WERI-Rb-1 (cell line): Measurements from ENCODE around the gene DAAM2.

Experiments
- DNase-seq: peaks from one replicate; pipeline ENCODE4 v3.0.0-alpha.2; 2020
- H3K27ac ChIP-seq: fragments of 250-450 bp; sonication (Bioruptor Pico); 2 replicates; pipeline ENCODE4 v1.5.1; 2020; ENCODE audit warnings: mild to moderate bottlenecking, moderate library complexity
- H3K27me3 ChIP-seq: fragments of 250-450 bp; sonication (Bioruptor Pico); 2 replicates; pipeline ENCODE4 v1.5.1; 2021; ENCODE audit warnings: mild to moderate bottlenecking, low read depth, moderate library complexity; ENCODE audit not compliant: insufficient read depth, severe bottlenecking
- H3K36me3 ChIP-seq: fragments of 250-450 bp; sonication (Bioruptor Pico); 2 replicates; pipeline ENCODE4 v1.5.1; 2020; ENCODE audit warnings: mild to moderate bottlenecking, moderate library complexity
- H3K4me3 ChIP-seq: 2 replicates; pipeline ENCODE4 v1.5.1; 2011; ENCODE audit warnings: low read depth, mild to moderate bottlenecking, control low read depth, low read length
- H3K9me3 ChIP-seq: fragments of 250-450 bp; sonication (Bioruptor Pico); 2 replicates; pipeline ENCODE4 v1.5.1; 2021; ENCODE audit warnings: mild to moderate bottlenecking, moderate library complexity; ENCODE audit not compliant: severe bottlenecking
- TF ChIP-seq, protein P1 (sequence below): IDR thresholded peaks from 2 replicates; pipeline ENCODE4 v1.5.1; 2011; ENCODE audit warnings: low read depth, mild to moderate bottlenecking, control low read depth, inconsistent platforms, low read length

The DAAM2 gene

GRCh38 chr6:39755231-39755630, 36.9 kb upstream of the DAAM2 start:
- no peak overlapping the region for H3K27ac ChIP-seq
- H3K4me3 ChIP-seq: no peak overlapping the region
- no peaks in the 10 kb centered on the region for H3K27me3 ChIP-seq
- DNase-seq: no peak
- H3K36me3 ChIP-seq: no peaks in the 10 kb centered on the region
- TF ChIP-seq, protein P1, sequence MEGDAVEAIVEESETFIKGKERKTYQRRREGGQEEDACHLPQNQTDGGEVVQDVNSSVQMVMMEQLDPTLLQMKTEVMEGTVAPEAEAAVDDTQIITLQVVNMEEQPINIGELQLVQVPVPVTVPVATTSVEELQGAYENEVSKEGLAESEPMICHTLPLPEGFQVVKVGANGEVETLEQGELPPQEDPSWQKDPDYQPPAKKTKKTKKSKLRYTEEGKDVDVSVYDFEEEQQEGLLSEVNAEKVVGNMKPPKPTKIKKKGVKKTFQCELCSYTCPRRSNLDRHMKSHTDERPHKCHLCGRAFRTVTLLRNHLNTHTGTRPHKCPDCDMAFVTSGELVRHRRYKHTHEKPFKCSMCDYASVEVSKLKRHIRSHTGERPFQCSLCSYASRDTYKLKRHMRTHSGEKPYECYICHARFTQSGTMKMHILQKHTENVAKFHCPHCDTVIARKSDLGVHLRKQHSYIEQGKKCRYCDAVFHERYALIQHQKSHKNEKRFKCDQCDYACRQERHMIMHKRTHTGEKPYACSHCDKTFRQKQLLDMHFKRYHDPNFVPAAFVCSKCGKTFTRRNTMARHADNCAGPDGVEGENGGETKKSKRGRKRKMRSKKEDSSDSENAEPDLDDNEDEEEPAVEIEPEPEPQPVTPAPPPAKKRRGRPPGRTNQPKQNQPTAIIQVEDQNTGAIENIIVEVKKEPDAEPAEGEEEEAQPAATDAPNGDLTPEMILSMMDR: no peak
- H3K9me3 ChIP-seq: no peaks in the 10 kb centered on the region

DNA sequence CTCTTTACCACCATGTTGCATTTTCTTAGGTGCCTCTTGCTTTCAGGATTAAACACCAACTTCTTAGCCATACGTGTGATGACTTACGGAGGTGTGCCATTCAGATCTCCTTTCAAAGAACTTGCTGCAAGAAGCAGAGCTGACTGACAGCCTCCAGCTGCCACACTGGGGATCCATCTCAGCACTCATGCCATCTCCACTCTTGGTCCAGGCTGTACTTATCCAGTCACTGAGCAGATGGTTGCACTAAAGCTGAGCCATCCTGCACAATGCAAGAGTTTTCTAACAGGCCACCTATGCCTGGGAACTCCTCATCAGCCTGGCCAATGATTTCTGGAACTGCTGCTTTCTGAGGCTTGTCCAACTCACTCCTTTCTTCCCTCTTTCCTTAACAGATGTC, 35.6 kb upstream of the DAAM2 start:
- Histone ChIP-seq H3K4me3 (no peak overlapping the region), H3K27me3 (no peaks in the 10 kb centered on the region), H3K27ac (no peak overlapping the region), H3K36me3 (no peaks in the 10 kb centered on the region), H3K9me3 (no peaks in the 10 kb centered on the region)
- TF ChIP-seq, protein P1: no peak
- peak; percentile 39 for DNase-seq

GRCh38 chr6:39758905-39759605, 33.1 kb upstream of the DAAM2 start:
- TF ChIP-seq, protein P1: no peak
- no peaks in the 10 kb centered on the region for H3K9me3 ChIP-seq
- no peaks in the 10 kb centered on the region for H3K27me3 ChIP-seq
- H3K36me3 ChIP-seq: no peaks in the 10 kb centered on the region
- DNase-seq: no peak
- H3K4me3 ChIP-seq: no peak overlapping the region
- no peak overlapping the region for H3K27ac ChIP-seq

DNA sequence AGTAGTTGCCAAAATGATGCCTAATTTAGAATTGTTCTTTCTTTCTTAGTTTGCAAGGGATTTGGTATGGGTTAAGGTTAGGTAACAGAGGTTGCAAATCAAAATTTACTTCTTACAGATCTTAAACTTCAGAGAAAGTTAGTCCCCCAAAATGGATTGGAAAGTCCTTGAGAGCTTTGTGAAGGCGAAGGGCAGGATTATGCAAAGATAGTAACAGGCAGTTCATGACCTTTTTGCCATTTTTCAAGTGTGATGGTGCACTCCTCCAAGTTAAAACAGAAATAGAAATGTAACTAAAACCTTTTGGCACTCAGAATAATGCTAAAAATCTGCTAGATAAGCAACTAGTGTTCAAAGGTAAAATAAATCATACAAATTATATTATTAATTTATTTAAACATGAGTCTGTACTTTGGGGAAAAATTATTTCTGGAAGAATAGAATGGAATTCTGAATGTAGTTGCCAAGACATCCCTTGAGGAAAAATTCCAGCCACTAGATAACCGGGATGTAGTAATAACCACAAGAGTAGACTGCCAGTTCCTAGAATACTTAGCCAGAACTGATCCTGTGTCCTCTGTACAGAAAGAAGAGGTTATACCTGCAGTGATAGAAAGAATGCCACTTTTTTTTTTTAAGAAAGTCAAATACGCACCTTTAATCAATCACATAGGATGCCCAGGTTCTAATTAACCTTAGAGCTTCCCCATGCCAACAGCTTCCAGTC, 31.8 kb upstream of the DAAM2 start:
- no peaks in the 10 kb centered on the region for H3K9me3 ChIP-seq
- H3K27ac ChIP-seq: no peak overlapping the region
- TF ChIP-seq, protein P1: no peak
- no peak for DNase-seq
- no peaks in the 10 kb centered on the region for H3K36me3 ChIP-seq
- no peaks in the 10 kb centered on the region for H3K27me3 ChIP-seq
- H3K4me3 ChIP-seq: no peak overlapping the region

DNA sequence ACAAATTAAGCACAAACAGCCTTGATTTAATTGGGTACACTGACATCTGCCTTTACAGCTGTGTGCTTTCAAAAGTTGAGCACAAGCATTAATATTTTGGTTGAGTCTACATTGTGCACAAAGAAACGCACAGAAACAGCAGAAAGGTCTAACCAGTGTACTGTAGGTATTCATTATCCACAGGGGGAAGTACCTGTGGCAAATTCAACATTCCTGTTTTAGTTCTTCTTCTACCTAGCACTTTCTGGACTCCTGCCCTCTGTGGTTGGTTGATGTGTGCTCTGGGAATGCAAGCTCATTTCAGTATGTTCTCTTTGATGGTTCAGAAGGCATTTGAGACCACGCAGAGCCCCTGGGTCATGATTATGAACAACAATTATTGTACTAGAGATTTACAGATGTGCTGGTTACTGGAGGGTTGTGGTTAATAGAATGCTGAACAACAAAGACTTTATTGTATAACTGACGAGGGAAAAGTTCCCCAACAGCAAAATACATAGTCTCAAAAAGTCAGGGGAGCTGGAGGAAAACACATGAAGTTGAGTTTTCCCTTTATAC, 26.6 kb upstream of the DAAM2 start:
- TF ChIP-seq, protein P1: no peak
- Histone ChIP-seq H3K27ac (no peak overlapping the region), H3K9me3 (peaks cover 2% of the 10 kb centered on the region), H3K27me3 (no peaks in the 10 kb centered on the region), H3K36me3 (no peaks in the 10 kb centered on the region), H3K4me3 (no peak overlapping the region)
- no peak for DNase-seq
